PFSK-1 (cell line): Measurements from ENCODE around the gene MYMX.

ENCODE experiments used
- FOXP2 ChIP-seq: optimal IDR thresholded peaks from 2 replicates; pipeline ENCODE3; 2011; ENCODE audit warnings: borderline replicate concordance, control low read depth, inconsistent platforms; ENCODE audit not compliant: insufficient read depth; ENCODE audit errors: extremely low read length, extremely low read depth
- POLR2AphosphoS5 ChIP-seq: IDR thresholded peaks from 2 replicates; pipeline ENCODE4 v1.6.1; 2012; ENCODE audit warnings: low read depth, mild to moderate bottlenecking, control low read depth, low read length, moderate library complexity
- REST ChIP-seq, 2 experiments: IDR thresholded peaks; 2 replicates each; pipeline versions ENCODE4 v1.6.1 to v1.8.0; 2011 to 2012; ENCODE audit warnings: low read depth in 2 of 2, low read length in 2 of 2, control low read depth in 1 of 2, inconsistent platforms in 1 of 2, mild to moderate bottlenecking in 1 of 2, moderate library complexity in 1 of 2; ENCODE audit not compliant: insufficient read depth in 1 of 2
- SIN3A ChIP-seq: IDR thresholded peaks from 2 replicates; pipeline ENCODE4 v1.6.1; 2012; ENCODE audit warnings: mild to moderate bottlenecking, low read length, moderate library complexity, borderline replicate concordance; ENCODE audit not compliant: insufficient read depth
- TAF1 ChIP-seq: IDR thresholded peaks from 2 replicates; pipeline ENCODE4 v1.6.1; 2012; ENCODE audit warnings: low read length, control low read depth, borderline replicate concordance; ENCODE audit not compliant: insufficient read depth

Gene MYMX

DNA sequence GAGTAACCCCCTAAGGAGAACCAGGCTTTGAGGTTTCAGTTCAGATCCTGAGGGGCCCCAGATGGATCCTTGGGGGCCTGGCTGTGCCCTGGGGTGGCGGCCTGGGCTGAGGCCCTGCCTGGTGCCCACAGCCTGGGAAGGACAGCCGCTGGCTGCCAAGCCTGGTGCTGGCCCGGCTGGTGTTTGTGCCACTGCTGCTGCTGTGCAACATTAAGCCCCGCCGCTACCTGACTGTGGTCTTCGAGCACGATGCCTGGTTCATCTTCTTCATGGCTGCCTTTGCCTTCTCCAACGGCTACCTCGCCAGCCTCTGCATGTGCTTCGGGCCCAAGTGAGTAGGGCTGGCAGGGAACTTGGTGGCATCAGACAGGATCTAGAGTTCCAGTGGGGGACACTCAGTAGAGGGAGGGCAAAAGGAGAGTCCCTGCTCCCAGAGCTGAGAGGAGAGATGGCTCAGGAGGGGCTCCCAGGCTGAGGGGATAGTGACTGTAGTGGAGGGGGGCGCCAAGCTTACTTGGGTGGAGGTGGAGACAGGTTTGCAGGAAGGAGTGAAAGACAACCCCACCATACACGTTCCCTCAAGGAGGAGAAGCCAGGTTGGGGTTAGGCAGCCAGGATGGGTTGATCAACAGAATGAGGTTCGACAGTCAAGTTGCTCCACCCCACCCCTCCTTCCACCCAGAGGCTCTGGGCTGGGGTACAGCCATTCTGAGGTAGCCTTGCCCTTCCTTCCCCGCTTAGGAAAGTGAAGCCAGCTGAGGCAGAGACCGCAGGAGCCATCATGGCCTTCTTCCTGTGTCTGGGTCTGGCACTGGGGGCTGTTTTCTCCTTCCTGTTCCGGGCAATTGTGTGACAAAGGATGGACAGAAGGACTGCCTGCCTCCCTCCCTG lies 16.2 kb downstream of the MYMX start:
- no peak; the same call in 1 of the 2 replicates for TF ChIP-seq POLR2AphosphoS5
- no peak for TF ChIP-seq FOXP2
- no peak for TF ChIP-seq TAF1
- no peak for TF ChIP-seq SIN3A
- TF ChIP-seq REST (IDR thresholded peaks at IDR 0.05; ENCODE audit: insufficient read depth in 1 of 2, low read depth in 2 of 2, low read length in 2 of 2) = no peak

- no peak for TF ChIP-seq TAF1
- TF ChIP-seq FOXP2 = no peak
These were observed 16.9 kb downstream of the MYMX start for GRCh38 chr6:44233567-44234100.

DNA sequence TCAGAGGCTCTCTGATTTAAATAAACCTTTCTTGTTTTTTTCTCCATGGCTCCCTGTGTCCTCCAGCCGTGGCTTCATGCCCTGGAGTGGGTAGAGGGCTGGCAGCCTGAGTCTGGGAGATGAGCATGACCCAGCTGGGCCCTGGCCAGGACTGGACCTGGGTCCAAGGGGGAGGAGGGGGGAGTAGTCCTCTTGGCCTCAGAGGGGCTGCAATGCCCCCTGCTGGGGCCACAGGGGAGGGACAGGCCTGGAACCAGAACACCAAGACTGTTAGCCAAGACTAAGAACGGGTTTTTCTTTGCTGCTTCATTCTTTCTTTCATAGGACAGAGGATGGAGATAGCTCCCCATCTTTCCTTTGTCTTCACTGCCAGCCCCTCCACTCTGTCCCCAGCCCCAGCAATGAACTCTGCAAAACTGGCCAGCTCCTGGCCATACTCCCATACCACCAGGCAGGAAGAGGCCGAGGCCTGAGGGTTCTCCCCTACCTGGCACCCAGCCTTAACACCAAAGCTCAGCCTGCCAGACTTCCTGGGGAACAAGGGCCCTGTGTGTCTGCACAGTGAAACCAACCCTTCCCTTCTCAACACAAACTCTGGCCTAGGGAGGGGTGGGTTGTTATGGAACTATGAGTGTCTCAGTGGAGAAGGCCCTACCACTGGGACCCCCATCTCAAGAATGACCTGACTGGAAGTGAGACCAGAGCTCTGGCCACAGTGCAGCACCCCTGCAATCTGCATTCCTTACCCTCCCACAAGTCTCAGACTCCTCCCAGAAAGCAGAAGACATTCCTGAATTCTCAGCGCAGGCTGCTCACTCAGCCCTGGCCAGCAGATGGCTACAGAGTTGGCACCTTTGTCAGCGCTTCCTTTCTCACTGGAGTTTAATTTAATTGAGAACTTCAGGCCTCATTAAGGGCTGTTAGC lies 17.6 kb downstream of the MYMX start:
- TF ChIP-seq SIN3A (no peak), FOXP2 (no peak), POLR2AphosphoS5 (no peak), REST (IDR thresholded peaks at IDR 0.05; ENCODE audit: insufficient read depth in 1 of 2, low read depth in 2 of 2, low read length in 2 of 2) (no peak), TAF1 (no peak)

GRCh38 chr6:44235269-44235668 lies 18.5 kb downstream of the MYMX start:
- TF ChIP-seq SIN3A (no peak), POLR2AphosphoS5 (no peak), REST (IDR thresholded peaks at IDR 0.05; ENCODE audit: insufficient read depth in 1 of 2, low read depth in 2 of 2, low read length in 2 of 2) (no peak), TAF1 (no peak), FOXP2 (no peak)

DNA sequence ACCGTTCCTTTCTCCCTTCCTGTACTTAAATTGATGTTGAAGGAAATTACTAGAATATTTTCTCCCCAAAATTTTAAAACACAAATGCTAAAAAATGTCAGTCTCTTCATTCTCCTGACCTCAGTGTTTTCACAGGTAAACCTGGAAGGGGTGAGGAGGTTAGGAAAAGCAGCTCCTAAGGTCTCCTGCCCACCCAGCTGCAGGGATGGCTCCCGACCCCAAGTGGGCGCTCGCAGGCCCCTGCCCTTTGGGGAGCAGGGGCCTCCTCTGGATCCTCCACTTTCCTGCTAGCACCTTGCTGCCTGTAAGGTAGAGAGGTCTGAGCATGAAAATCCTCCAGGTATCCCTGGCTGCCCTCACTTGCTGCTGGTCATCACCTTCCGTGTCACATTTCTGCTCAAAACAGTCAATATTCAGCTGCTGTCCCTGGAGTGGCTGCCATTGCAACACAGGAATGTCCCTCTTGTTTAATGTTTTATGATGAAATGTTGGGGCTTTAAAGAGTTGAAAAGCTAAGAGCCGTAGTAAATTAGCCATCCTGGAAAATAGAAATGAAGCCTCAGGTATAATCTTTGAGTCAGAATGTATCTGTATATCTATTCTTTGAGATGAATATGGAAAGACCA lies 19.3 kb downstream of the MYMX start:
- no peak for TF ChIP-seq REST (IDR thresholded peaks at IDR 0.05; ENCODE audit: insufficient read depth in 1 of 2, low read depth in 2 of 2, low read length in 2 of 2)
- TF ChIP-seq TAF1 = no peak
- TF ChIP-seq SIN3A = no peak
- TF ChIP-seq POLR2AphosphoS5 = no peak
- TF ChIP-seq FOXP2 = no peak
